Ishikawa (cell line): ENCODE results near the gene TSPAN6.

Experiments
- CEBPB ChIP-seq: IDR thresholded peaks from 2 replicates; pipeline ENCODE4 v1.6.1; 2012
- CREB1 ChIP-seq: IDR thresholded peaks from 2 replicates; pipeline ENCODE4 v1.6.1; 2012; ENCODE audit warnings: low read depth
- EGR1 ChIP-seq: IDR thresholded peaks from 2 replicates; pipeline ENCODE4 v1.6.1; 2012
- EP300 ChIP-seq: IDR thresholded peaks from 2 replicates; pipeline ENCODE4 v1.6.1; 2012; ENCODE audit warnings: borderline replicate concordance
- FOXM1 ChIP-seq: IDR thresholded peaks from 2 replicates; pipeline ENCODE4 v1.6.1; 2012; ENCODE audit warnings: low read depth, borderline replicate concordance
- NFIC ChIP-seq: IDR thresholded peaks from 2 replicates; pipeline ENCODE4 v1.6.1; 2012
- RAD21 ChIP-seq: IDR thresholded peaks from 2 replicates; pipeline ENCODE4 v1.6.1; 2012; ENCODE audit warnings: low read depth
- TAF1 ChIP-seq: IDR thresholded peaks from 2 replicates; pipeline ENCODE4 v1.6.1; 2012; ENCODE audit warnings: low read depth, mild to moderate bottlenecking
- TCF12 ChIP-seq: IDR thresholded peaks from 2 replicates; pipeline ENCODE4 v1.6.1; 2012; ENCODE audit warnings: low read depth
- TEAD4 ChIP-seq: IDR thresholded peaks from 2 replicates; pipeline ENCODE4 v1.6.1; 2012
- USF1 ChIP-seq: IDR thresholded peaks from 2 replicates; pipeline ENCODE4 v1.6.1; 2012
- YY1 ChIP-seq: IDR thresholded peaks from 2 replicates; pipeline ENCODE4 v1.6.1; 2012; ENCODE audit warnings: low read depth
- ZBTB7A ChIP-seq: IDR thresholded peaks from 2 replicates; pipeline ENCODE4 v1.6.1; 2012; ENCODE audit warnings: low read depth
- TF ChIP-seq, protein P1 (sequence below): IDR thresholded peaks from 2 replicates; pipeline ENCODE4 v1.6.1; 2012
- TF ChIP-seq, protein P2 (sequence below): IDR thresholded peaks from 2 replicates; pipeline ENCODE4 v1.6.1; 2012; ENCODE audit warnings: low read depth, mild to moderate bottlenecking

Gene TSPAN6

GRCh38 chrX:100591256-100592051 is 45.2 kb downstream of the TSPAN6 start:
- TF ChIP-seq EGR1 (no peak), ZBTB7A (no peak), RAD21 (no peak), CREB1 (no peak), YY1 (no peak), TAF1 (no peak), TEAD4 (no peak), EP300 (no peak), TCF12 (no peak), FOXM1 (no peak), CEBPB (no peak), USF1 (no peak), NFIC (no peak)
- TF ChIP-seq, protein P1, sequence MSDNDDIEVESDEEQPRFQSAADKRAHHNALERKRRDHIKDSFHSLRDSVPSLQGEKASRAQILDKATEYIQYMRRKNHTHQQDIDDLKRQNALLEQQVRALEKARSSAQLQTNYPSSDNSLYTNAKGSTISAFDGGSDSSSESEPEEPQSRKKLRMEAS, result no peak
- TF ChIP-seq, protein P2, sequence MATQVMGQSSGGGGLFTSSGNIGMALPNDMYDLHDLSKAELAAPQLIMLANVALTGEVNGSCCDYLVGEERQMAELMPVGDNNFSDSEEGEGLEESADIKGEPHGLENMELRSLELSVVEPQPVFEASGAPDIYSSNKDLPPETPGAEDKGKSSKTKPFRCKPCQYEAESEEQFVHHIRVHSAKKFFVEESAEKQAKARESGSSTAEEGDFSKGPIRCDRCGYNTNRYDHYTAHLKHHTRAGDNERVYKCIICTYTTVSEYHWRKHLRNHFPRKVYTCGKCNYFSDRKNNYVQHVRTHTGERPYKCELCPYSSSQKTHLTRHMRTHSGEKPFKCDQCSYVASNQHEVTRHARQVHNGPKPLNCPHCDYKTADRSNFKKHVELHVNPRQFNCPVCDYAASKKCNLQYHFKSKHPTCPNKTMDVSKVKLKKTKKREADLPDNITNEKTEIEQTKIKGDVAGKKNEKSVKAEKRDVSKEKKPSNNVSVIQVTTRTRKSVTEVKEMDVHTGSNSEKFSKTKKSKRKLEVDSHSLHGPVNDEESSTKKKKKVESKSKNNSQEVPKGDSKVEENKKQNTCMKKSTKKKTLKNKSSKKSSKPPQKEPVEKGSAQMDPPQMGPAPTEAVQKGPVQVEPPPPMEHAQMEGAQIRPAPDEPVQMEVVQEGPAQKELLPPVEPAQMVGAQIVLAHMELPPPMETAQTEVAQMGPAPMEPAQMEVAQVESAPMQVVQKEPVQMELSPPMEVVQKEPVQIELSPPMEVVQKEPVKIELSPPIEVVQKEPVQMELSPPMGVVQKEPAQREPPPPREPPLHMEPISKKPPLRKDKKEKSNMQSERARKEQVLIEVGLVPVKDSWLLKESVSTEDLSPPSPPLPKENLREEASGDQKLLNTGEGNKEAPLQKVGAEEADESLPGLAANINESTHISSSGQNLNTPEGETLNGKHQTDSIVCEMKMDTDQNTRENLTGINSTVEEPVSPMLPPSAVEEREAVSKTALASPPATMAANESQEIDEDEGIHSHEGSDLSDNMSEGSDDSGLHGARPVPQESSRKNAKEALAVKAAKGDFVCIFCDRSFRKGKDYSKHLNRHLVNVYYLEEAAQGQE, result no peak

- TF ChIP-seq RAD21 (no peak), FOXM1 (no peak), CREB1 (no peak), EP300 (no peak)
- TF ChIP-seq, protein P2, result no peak
These were observed 48.7 kb downstream of the TSPAN6 start for GRCh38 chrX:100587861-100588260.

DNA sequence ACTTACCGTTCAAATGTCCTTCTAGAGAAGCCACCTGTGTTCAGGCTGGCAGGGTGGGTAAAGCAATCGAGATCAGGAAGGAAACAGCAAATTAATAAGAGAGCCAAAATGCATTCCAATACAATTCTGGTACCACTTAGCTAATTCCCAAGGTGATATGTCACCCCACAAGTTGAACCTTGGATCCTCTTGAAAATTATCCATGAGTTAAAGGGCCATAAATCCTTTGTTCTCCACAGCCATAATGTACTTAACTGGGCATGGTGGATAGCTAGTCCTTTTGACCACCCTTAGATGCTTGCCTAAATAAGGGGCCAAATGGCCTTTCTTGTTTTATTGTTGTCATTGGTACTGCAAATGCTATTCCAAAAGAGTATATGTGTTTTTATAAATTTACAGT is 49.9 kb downstream of the TSPAN6 start:
- TF ChIP-seq USF1, result no peak

DNA sequence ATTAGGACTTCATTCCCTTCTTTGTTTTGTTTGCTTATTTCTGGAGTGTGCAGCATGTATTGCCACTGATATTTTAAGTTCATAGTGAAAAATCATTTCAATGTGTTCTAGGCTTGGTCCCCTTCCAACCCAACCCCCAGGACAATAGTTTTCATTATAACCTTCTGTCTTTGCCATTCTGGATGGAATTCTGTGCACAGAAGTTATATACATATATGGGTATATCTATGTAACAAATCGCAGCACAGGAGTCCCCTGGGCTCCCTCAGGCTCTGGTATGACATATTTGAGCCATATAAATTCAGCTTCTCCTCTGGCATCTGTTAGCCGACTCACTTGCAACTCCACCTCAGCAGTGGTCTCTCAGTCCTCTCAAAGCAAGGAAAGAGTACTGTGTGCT is 52.0 kb downstream of the TSPAN6 start, which contains the start of gene TNMD:
Gene TNMD, plus strand, starts transcription at position 326 of the 400 bp plus-strand sequence. CDS start 83 bp downstream, outside the sequence.
- no peak for TF ChIP-seq EP300
- no peak for TF ChIP-seq TEAD4
- no peak for TF ChIP-seq EGR1
- TF ChIP-seq, protein P2, result no peak
- no peak for TF ChIP-seq RAD21
- no peak for TF ChIP-seq NFIC
- no peak for TF ChIP-seq TAF1
- no peak for TF ChIP-seq CREB1
- no peak for TF ChIP-seq TCF12
- TF ChIP-seq FOXM1, result no peak
- TF ChIP-seq YY1, result no peak
- no peak for TF ChIP-seq ZBTB7A
- TF ChIP-seq USF1, result no peak
- TF ChIP-seq, protein P1, result no peak
- no peak for TF ChIP-seq CEBPB
